SK-N-MC (cell line): ENCODE data around the gene ERCC2.
"Not testable (repeated sequence)": the region's sequence is repeated elsewhere in the genome, so short reads cannot be mapped to it uniquely, and the experiment has no call there.

ENCODE experiments used
- DNase-seq: peaks from one replicate; pipeline ENCODE4 v3.0.0-alpha.2; 2011; ENCODE audit warnings: low read depth, low spot score
- H3K27ac ChIP-seq: fragments of 200-600 bp; sonication (generic); 2 replicates; pipeline ENCODE4 v1.5.1; 2016; ENCODE audit warnings: mixed run types
- H3K36me3 ChIP-seq: fragments of 200-600 bp; sonication (generic); 2 replicates; pipeline ENCODE4 v1.6.1; 2017; ENCODE audit warnings: antibody characterized with exemption, low read length, mixed read lengths; ENCODE audit not compliant: insufficient read depth
- H3K4me3 ChIP-seq: fragments of 200-600 bp; sonication (generic); 2 replicates; pipeline ENCODE4 v1.5.1; 2016
- H3K9ac ChIP-seq: fragments of 200-600 bp; sonication (generic); 2 replicates; pipeline ENCODE4 v1.8.0; 2017; ENCODE audit warnings: mixed run types, mixed read lengths; ENCODE audit not compliant: insufficient read length
- H3K9me3 ChIP-seq: fragments of 200-600 bp; sonication (generic); 2 replicates; pipeline ENCODE4 v1.6.1; 2017; ENCODE audit warnings: low read depth, mild to moderate bottlenecking, antibody characterized with exemption, low read length, moderate library complexity, mixed read lengths
- EZH2 ChIP-seq: fragments of 200-600 bp; sonication (generic); IDR thresholded peaks from one replicate; pipeline ENCODE4 v1.6.1; 2017; ENCODE audit warnings: antibody characterized with exemption
- FOXP2 ChIP-seq: optimal IDR thresholded peaks from 2 replicates; pipeline ENCODE3; 2011; ENCODE audit warnings: mild to moderate bottlenecking, moderate library complexity; ENCODE audit not compliant: insufficient read depth; ENCODE audit errors: extremely low read length, control extremely low read depth
- POLR2AphosphoS5 ChIP-seq: IDR thresholded peaks from 2 replicates; pipeline ENCODE4 v1.6.1; 2012; ENCODE audit warnings: mild to moderate bottlenecking, low read depth, low read length, borderline replicate concordance

The ERCC2 gene

GRCh38 chr19:45322744-45323281, 47.6 kb downstream of the ERCC2 start, which contains the start of gene CKM:
CKM (minus strand) TSS chr19:45322875; CDS start chr19:45319713, 3,162 bp downstream.
- H3K9ac ChIP-seq, result no peak within 1 kb of the TSS

GRCh38 chr19:45322311-45322710, 48.1 kb downstream of the ERCC2 start:
- H3K9ac ChIP-seq, result no peak overlapping the region
- no peaks in the 10 kb centered on the region for H3K9me3 ChIP-seq
- no peak overlapping the region for H3K27ac ChIP-seq
- no peak for TF ChIP-seq FOXP2
- TF ChIP-seq EZH2, result no peak
- no peak for TF ChIP-seq POLR2AphosphoS5
- H3K4me3 ChIP-seq, result no peak overlapping the region
- H3K36me3 ChIP-seq, result no peaks in the 10 kb centered on the region
- DNase-seq, result no peak

More at GRCh38 chr19:45322744-45323281, 47.6 kb downstream of the ERCC2 start, which contains the start of gene CKM:
- Histone ChIP-seq H3K4me3 (no peak within 1 kb of the TSS), H3K9me3 (no peaks in the 10 kb centered on the region), H3K36me3 (no peaks in the 10 kb centered on the region), H3K27ac (no peak within 1 kb of the TSS)
- TF ChIP-seq EZH2, result no peak
- no peak for TF ChIP-seq POLR2AphosphoS5
- no peak for TF ChIP-seq FOXP2
- DNase-seq, result no peak

GRCh38 chr19:45321848-45322247, 48.5 kb downstream of the ERCC2 start:
- Histone ChIP-seq H3K36me3 (no peaks in the 10 kb centered on the region), H3K27ac (no peak overlapping the region), H3K9ac (no peak overlapping the region), H3K9me3 (no peaks in the 10 kb centered on the region), H3K4me3 (no peak overlapping the region)
- DNase-seq, result no peak
- TF ChIP-seq FOXP2 (no peak), EZH2 (no peak), POLR2AphosphoS5 (no peak)

DNA sequence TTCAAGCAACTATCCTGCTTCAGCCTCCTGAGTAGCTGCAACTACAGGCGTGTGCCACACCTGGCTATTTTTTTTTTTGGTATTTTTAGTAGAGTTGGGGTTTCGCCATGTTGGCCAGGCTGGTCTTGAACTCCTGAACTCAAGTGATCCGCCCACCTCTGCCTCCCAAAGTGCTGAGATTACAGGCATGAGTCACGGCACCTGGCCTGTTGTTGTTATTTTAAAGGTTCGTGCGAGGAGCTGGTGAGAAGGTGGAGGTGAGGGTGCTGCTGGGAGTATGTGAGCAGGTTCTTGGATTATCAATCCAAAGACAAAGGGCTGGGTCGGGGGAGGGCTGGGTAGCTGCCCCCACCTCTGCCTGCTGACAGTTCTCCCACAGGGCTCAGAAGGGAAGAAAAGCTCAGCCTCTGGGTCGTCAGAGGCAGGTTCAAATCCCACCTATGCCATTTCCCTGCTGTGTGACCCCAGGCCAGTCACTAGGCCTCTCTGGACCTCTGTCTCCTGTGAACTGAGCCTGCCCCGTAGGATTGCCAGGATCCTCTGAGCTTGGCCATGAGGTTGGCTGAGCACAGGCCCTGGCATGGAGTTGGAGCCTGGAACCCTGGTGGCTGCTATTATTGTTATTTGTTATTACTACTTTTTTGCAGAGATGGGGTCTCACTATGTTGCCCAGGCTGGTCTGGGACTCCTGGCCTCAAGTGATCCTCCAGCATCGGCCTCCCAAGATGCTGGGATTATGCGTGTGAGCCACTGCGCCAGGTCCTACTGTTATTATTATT, 49.2 kb downstream of the ERCC2 start:
- no peaks in the 10 kb centered on the region for H3K36me3 ChIP-seq
- no peak overlapping the region for H3K4me3 ChIP-seq
- TF ChIP-seq FOXP2, result no peak
- TF ChIP-seq EZH2, result no peak
- no peak for TF ChIP-seq POLR2AphosphoS5
- H3K27ac ChIP-seq, result no peak overlapping the region
- H3K9me3 ChIP-seq, result no peaks in the 10 kb centered on the region
- no peak for DNase-seq
- no peak overlapping the region for H3K9ac ChIP-seq

DNA sequence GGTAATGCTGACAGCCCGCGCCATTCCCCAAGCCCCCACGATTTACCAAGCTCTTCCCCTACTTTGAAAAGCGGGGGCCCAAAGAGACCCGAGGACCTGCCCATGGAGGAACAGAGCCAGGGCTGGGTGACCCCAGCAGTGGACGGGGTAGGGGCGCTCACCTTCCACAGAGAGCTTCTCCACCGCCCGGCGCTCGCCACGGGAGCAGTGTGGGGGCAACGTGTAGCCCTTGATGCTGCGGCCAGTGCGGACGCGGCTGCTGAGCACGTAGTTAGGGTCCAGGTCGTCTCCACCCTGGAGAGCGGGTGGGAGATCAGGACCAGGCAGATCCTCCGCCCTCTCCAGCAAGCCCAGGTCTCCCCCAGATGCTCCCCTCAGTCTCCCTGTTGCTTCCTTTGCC, 55.1 kb downstream of the ERCC2 start:
- no peak for TF ChIP-seq EZH2
- TF ChIP-seq FOXP2, result no peak
- no peak for TF ChIP-seq POLR2AphosphoS5
- Histone ChIP-seq H3K27ac (no peak overlapping the region), H3K9ac (no peak overlapping the region), H3K36me3 (no peaks in the 10 kb centered on the region), H3K4me3 (no peak overlapping the region), H3K9me3 (no peaks in the 10 kb centered on the region)
- no peak for DNase-seq

DNA sequence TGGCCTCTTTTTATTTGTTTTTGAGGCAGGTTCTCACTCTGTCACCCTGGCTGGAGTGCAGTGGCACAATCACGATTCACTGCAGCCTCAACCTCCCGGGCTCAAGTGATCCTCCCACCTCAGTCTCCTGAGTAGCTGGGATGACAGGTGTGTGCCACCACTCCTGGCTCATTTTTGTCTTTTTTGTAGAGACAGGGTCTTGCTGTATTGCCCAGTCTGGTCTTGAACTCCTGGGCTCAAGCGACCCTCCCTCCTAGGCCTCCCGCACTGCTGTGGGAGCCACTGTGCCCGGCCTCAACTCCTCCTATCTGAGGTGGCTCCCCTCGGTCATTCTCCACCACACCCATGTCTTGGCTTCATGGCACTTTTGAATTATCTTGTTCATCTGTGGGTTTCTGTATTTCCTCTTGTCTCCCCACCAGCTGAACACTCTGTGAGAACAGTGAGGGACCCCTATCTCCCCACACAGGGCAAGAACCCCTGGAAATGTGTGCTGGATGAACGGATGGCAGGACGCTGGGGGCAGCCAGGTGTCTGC, 55.6 kb downstream of the ERCC2 start:
- no peak for TF ChIP-seq POLR2AphosphoS5
- TF ChIP-seq EZH2, result no peak
- TF ChIP-seq FOXP2, result no peak
- no peaks in the 10 kb centered on the region for H3K36me3 ChIP-seq
- H3K4me3 ChIP-seq, result no peak overlapping the region
- DNase-seq, result no peak
- no peak overlapping the region for H3K9ac ChIP-seq
- H3K9me3 ChIP-seq, result no peaks in the 10 kb centered on the region
- H3K27ac ChIP-seq, result no peak overlapping the region

GRCh38 chr19:45312285-45312684, 58.1 kb downstream of the ERCC2 start:
- H3K9ac ChIP-seq, H3K36me3 ChIP-seq: not testable (repeated sequence)

GRCh38 chr19:45311621-45312020, 58.8 kb downstream of the ERCC2 start:
- DNase-seq, result no peak
- Histone ChIP-seq H3K36me3 (no peaks in the 10 kb centered on the region), H3K4me3 (no peak overlapping the region), H3K27ac (no peak overlapping the region), H3K9ac (no peak overlapping the region), H3K9me3 (no peaks in the 10 kb centered on the region)
- no peak for TF ChIP-seq EZH2

More at GRCh38 chr19:45312285-45312684, 58.1 kb downstream of the ERCC2 start:
- not testable (repeated sequence) for H3K4me3 ChIP-seq, H3K27ac ChIP-seq, H3K9me3 ChIP-seq, DNase-seq

GRCh38 chr19:45309322-45309721, 61.1 kb downstream of the ERCC2 start:
- DNase-seq, H3K9me3 ChIP-seq, H3K27ac ChIP-seq, H3K4me3 ChIP-seq, H3K9ac ChIP-seq, H3K36me3 ChIP-seq: not testable (repeated sequence)
